GM19468 (cell line): ENCODE results near the gene SLC6A8.
"Not testable (repeated sequence)": the region's sequence is repeated elsewhere in the genome, so short reads cannot be mapped to it uniquely, and the experiment has no call there.

Experiments
- ATAC-seq: cut with Tn5 transposase; IDR thresholded peaks from one replicate; pipeline ENCODE4 v1.9.1; 2021; ENCODE audit warnings: mild to moderate bottlenecking, moderate library complexity, moderate number of reproducible peaks; ENCODE audit not compliant: unreplicated experiment; ENCODE audit errors: extremely low read depth

SLC6A8 gene

DNA sequence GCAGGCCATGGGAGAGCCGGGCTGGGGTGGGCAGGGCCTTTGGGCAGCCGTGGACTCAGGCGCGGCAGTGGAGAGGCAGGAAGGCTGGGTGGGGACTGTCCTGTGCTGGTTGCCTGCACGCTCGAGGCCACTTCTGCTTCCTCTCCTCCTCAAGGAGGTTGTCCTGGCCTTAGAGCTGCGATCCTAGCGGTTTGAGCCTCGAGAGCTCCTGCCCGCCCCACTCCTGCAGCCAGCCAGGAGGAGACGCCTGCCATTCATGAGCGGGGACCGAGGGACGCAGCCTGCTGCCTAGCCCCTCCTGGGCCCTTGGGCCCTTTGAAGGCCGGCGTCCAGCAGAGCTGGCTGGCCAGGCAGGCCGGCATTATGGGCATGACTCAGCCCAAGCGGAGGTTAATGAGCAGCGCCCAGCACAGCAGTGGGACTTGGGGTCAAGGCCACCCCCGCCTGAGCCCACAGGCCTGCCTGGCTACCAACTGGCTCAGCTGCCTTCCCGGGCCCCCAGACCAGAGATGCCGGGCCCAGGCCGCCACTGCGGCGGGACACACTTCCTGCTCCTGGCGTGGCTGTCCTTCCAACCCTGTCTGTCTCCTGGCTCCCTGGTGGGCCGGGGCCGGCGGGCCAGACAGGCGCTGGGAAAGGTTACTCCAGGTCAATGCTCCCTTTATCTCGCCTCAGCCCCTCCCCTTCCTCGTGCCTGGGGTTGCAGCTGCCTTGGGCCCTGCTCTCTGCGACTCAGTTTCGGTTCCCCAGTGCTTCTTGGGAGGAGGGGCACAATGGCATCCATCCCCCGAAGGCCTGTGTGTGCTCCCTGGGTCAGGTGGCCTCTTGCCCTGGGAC lies 38.8 kb downstream of the SLC6A8 start:
- ATAC-seq, result no peak

DNA sequence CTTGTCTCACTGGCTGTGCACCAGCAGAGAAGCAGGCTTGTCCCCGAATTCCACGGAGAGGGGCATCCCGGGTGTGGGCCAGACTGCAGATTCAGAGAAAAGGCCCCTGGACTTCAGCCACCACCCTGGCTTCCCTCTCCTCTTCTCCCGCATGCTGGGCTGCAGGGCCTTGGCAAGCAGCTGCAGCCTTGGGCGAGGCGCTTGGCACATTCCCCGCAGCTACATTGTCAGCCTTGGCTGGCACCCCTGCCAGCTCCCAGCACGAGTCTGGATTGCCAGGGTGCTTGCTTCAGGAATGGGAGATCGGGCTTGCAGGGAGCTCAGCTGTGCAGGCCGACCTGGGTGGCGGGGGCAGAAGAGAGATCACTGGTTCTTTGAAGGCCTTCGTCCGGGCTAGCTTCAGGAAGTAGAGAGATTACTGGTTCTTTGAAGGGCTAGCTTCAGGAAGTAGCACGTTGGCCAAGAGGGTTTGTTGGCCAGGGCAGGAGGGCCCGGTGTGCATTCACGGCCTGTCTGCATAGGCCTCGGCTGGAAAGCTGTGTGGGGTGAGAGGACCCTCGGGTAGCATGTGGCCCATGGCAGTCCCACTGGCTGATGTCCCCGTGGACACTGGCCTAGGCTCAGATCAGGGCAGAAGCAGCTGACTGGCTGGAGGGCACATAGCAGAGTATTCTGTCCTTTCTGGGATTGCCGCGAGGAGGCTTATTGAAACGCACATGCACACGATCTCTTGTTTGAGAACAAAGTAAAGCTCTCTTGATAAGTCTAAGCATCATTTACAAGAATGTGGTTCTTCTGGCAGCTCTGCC lies 39.6 kb downstream of the SLC6A8 start:
- no peak for ATAC-seq

DNA sequence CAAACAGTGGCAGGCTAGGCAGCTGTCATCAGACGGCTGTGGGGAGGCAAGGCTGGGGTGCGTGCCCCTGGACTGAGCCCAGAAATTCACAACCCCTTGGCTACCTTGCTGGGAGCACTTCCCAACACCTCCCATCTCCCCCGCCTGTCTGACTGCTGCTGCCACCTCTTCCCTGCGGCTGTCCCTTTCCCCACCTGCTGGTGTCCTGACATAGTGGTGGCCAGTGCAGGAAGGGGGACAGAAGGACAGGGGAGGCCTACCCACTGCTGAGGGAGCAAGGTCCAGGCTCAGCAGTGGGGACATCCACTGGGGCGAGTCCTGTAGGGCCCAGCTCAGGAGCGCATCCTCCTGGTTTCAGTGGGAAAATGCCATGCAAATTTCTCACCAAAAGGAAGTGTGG lies 40.4 kb downstream of the SLC6A8 start:
- ATAC-seq, result no peak

DNA sequence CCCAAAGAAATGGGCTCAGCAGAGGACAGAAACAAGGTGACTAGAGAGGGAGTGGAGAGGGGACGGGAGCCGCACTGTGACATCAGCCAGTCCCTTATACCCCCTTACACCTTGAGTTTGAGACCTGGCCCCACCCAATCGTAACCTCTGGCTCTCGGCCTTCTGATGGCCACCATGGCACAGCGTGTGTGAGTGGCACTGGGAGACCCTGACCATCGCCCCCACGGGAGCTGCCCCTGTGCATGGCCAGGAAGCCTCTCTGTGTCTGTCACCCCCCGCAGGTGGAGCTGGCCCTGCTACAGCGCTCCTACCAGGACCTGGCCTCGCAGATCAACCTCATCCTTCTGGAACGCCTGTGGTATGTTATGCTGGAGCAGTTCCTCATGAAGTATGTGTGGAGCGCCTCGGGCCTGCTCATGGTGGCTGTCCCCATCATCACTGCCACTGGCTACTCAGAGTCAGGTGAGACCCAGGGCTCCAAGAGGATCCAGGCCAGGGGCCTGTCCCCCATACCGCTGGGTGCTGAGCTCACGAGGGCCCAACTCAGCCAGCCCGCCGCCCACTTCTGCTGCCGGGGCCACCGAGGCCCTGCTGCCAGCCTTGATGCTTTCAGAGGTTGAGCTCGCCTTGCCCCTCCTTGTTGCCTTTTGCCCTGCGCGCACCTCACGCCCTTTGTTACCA lies 41.4 kb downstream of the SLC6A8 start:
- ATAC-seq, result no peak

DNA sequence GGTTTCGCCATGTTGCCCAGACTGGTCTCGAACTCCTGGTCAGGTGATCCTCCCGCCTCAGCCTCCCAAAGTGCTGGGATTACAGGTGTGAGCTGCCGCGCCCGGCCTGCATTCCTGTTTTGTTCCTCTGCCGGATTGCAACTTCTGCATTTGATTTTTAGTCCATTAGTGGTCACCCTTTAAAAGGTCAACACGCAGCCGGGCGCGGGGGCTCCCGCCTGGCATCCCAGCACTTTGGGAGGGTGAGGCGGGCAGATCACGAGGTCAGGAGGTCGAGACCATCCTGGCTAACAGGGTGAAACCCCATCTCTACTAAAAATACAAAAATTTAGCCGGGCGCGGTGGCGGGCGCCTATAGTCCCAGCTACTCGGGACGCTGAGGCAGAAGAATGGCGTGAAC lies 42.4 kb downstream of the SLC6A8 start:
- ATAC-seq, result not testable (repeated sequence)

DNA sequence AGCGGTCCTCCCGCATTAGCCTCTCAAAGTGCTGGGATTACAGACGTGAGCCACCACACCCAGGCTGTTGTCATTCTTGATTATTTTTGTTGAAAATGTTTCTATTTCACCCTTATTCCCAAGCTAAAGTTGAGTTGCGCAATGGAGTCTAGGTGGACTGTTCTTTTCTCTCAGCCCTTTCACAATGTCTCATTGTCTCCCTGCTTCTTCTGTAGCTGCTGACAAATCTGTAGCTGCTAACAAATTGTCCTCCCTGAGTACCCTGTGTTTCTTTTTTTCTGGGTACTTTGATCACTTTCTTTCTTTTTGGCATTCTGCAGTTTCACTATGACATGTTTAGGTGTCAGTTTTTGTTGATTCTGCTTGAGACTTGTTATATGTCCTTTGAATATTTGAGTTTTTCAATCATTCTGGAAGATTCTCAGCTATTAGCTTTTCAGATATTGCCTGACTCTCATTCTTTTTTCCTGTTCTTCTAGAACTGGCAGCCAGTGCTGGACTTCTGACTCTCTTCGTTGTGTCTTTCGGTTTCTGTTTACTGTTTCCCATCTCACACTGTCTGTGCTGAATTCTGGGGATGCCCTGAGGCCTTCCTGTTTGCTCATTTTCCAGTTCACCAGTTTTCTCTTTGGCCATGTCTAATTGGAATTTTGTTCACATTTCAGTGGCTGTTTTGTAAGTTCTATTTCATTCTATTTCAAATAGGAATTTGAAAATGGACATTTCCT lies 43.6 kb downstream of the SLC6A8 start:
- no peak for ATAC-seq

DNA sequence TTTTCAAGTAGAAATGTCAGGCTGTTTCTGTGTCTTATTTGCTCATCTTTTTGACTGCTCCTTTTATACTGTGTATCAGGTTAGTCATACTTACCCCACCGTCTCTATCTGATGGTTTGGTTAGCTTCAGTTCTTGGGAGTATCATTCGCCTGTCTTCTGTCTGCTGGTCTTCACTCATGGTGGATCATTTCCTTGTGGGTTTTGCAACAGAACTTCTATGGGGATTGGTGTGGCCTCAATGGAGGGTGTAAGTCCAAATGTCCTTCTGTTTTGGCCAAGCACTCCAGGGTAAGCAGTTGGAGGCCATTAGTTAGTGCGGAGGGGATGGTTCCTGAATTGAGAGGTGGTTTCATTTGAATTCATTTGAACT lies 44.1 kb downstream of the SLC6A8 start:
- ATAC-seq, result no peak

DNA sequence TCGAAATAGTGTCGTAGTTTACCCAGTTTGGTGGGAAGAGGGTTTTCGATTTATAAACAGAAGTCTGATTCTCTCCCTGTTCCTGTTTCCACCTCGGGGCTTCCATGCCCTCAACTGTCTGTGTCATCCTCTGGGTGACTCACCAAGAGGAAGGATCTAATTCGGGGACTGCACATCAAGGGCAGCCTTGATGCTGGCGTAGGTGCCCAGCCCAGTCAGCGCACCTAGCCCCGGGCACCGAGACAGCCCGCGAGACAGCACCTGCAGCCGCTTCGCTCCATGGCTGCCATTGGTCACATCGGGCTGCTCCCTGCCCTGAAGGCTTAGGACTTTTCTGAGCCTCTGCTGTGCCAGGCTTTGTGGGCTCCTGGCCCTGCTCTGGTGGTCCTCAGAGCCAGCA lies 44.7 kb downstream of the SLC6A8 start:
- no peak for ATAC-seq

DNA sequence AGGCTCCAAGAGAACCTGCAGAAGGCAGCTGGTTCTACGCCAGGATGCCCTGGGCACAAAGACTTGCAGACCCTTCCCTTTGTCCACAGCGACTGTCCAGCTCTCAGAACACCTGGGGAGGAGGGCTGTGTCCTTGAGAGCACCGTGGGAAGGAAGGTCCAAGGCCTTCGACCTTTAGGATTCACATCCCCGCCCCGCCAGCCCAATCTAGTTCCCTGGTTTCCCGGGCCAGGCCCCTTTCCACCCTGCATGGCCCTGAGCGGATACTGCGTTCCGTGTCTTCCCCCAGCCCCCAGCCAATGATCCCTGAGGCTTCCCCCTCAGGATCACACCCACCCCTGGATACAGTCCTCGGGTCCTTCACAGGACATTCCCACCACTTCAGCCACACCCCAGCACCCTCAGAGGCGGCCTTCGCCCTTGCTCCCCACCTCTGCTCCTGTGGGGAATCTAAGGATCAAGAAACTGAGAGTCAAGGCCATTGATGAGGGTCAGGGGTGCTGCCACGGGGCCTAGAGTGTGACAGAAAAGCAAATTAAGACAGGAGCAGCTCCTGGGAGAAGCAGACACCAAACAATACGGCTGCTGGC lies 46.0 kb downstream of the SLC6A8 start:
- no peak for ATAC-seq

DNA sequence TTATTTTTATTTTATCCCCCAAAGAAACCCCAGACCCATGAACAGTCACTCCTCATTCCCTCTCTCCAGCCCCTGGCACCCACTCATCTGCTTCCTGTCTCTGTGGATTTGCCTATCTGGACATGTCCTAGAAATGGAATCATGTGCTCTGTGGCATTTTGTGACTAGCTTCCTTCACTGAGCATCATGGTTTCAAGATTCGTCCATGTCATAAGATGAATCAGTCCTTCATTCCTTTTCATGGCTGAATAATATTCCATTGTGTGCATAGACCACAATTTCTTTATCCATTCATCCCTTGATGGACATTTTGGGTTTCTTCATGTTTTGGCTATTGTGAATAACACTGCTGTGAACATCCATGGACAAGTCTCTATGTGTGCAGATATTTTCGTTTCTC lies 47.1 kb downstream of the SLC6A8 start:
- no peak for ATAC-seq

DNA sequence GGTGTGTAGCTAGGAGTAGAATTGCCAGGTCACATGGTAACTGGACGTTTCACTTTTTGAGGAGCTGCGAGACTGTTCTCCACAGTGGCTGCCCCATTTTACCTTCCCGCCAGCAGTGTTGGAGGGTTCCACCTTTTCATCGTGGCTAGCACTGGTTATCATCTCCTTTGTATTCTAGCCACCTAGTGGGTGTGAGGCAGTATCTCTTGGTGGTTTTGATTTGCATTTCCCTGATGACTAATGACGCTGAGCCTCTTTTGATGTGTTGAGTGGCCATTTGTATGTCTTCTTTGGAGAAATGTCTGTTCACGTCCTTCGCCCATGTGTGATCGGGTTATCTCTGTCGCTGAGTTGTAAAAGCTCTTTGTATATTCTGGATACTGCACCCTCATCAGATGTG lies 47.5 kb downstream of the SLC6A8 start:
- ATAC-seq, result no peak

DNA sequence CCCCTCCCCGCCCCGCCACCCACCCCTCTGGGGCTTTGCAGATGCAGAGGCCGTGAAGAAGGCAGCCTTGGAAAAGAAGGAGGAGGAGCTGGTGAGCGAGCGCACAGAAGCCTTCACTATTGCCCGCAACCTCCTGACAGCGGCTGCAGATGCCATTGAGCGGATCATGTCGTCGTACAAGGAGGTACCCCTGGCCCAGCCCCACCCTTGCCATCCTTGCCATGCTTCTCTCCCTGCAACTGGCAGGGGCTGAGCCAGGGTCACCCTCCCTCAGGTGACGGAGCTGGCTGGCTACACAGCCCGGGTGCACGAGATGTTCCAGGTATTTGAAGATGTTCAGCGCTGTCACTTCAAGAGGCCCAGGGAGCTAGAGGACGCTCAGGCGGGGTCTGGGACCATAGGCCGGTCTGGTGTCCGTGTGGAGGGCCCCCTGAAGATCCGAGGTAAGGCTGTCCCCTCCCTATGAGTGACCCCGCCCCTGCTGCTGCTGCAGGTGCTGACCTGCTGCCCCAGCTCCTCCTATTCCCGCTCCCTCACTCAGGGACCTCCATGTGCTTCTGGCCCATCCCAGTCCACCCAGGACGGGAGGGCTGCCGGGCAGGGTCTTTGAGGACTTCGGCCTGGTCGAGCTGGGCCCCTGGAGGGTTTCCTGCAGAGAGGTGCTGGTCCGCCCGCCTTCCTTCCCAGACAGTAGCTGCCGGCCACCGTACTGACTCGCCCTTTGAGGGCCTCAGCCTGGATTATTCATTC lies 48.5 kb downstream of the SLC6A8 start:
- ATAC-seq, result no peak

DNA sequence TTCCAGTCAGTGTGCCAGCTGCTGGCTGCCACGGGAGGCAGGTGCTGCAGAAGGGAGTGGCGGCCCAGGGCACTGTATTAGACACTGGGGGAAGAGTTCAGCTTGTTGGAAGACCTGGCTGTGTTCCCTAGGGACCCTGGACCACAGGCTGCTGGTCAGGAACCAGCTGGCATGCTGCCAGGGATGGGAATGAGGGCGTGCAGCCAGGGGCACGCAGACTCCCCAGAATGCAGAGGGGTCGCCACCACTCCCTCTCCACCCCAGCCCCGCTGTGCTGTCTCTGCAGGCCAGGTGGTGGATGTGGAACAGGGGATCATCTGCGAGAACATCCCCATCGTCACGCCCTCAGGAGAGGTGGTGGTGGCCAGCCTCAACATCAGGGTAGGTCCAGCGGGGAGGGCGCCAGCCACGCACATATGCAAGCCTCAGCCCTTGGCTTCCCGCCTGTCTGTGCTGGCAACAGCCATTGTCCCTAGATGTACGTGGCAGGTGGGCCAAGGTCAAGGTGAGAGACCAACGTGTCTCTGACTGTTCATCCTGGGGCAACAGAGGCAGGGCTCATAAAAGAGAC lies 49.2 kb downstream of the SLC6A8 start:
- ATAC-seq, result no peak

DNA sequence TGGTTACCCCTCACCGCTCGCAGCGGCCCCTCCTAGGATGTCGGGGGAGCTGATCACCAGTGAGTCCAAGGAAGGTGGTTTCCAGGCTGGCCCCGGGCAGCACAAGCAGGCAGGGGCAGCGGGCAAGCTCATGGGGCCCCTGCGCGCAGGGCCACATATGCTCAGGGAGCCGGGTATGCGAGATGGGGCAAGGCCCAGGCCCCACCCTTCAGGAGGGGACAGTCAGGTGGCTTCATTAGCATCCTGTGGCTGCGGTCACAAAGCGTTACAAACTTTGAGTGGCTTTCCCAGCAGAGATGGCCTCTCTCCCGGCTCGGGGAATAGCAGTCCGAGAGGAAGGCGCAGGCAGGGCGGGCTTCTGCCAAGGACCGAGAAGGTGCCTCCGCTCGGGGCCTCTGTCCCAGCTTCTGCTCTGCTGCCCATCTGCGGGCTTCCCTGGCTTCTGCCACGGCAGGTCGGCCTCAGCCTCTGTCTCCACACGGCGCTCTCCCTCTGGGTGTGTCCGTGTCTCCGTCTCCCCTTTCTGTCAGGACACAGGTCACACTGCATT lies 50.4 kb downstream of the SLC6A8 start:
- ATAC-seq, result no peak

DNA sequence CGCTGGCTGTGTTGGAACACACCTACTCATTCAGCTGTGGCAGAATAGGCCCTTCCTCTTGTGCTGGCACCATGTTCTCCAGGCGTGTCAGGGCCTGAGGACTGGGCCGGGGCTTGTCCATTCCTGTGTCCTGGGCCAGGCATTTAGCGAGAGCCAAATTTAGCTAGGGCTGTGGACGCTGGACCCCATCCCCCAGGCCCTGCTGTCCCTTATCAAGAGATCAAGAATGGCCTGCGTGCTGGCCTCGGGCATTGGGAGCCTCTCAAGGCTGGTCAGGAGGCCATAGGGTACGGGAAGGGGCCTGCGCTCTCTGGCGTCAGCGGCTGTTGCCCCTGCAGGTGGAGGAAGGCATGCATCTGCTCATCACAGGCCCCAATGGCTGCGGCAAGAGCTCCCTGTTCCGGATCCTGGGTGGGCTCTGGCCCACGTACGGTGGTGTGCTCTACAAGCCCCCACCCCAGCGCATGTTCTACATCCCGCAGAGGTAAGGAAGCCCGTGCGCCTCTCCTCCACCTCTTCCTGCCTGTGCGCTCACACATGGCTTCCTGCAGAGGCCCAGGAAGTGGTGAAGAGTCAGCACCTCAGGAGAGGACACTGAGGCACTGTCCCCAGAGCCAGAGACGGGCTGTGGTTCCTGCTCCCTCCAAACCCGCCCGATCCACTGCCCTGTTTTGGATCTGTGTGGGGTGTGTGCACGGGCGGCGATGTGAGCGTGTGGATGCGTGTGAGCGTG lies 52.2 kb downstream of the SLC6A8 start:
- no peak for ATAC-seq

DNA sequence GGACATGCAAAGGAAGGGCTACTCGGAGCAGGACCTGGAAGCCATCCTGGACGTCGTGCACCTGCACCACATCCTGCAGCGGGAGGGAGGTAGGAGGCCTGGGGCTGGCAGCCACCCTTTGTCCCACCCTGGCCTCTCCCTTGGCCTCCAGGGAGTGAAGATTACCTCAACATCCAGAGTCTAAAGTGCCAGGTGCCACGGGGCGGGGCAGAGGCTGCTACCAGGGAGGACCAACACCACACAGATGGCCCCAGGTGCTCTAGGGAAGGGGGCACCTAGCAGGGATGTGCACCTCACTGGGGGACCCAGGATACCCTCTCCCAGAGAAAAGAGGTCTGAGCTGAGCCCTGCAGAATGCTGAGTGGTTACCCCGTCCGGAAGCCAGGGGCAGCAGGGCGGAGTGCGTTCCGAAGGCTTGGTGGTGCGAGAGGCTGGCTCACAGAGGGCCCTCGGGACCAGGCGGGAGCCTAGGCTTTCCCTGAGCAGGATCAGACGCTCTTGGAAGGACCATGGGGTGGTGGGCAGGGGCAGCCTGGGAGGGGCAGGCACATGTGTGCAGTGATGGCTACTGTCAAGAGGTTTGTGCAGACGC lies 53.0 kb downstream of the SLC6A8 start:
- ATAC-seq, result no peak

DNA sequence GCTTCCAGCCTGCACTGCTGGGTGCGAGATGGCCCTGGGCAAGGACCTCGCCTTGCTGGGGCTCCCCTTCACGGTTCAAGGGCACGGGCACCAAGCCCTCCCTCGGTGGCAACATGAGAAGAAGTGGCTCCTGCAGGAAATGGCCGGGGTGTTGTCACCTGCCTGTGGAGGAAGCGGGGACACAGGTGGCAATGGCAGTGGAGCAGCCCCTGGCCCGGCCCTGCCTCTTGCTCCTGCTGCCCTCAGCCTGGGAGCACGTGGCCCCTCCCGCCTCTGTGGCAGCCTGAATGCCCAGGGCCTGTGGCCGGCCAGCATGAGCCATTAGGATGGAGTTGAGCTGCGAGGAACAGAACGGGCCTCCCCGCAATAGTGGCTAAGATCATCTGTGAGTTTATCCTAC lies 53.7 kb downstream of the SLC6A8 start:
- no peak for ATAC-seq

DNA sequence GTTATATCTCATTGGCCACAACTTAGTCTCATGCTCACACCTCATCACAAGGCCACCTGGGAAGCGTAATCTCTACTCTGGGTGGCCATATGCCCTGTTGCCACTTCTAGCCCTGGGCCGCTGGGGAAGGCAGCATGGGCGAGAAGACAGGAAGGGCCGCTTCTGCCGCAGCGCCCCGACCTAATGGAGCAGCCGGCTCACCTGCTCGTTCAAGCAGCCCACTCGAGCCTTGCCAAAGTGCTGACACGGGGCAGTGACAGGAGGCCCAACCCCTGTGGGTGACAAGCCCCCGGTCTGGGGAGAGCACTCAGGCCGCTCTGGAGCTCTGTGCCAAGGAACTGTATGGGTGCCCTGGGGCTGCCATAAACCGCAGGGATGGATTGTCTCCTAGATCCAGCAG lies 54.4 kb downstream of the SLC6A8 start:
- ATAC-seq, result not testable (repeated sequence)
